Measurements from ENCODE around the gene CHCHD3. TPM values are rescaled to one million over a fixed set of nuclear protein-coding genes. Genes with fewer than 3 reads are reported as not detected.

CHCHD3 gene
- total RNA-seq, 1 donor from 2014 or later, result 75.5 TPM

GRCh38 chr7:132815696-132816311 is 266.1 kb downstream of the CHCHD3 start:
- peak; percentile 57 for DNase-seq (ENCODE audit: low read depth)
- no peak overlapping the region for H3K4me3 ChIP-seq (ENCODE audit: low read depth, low read length)
- TF ChIP-seq CTCF (conservative IDR thresholded peaks at IDR 0.05; ENCODE audit: low read depth, low read length), result no peak

GRCh38 chr7:132815130-132815529 is 266.8 kb downstream of the CHCHD3 start:
- no peak overlapping the region for H3K4me3 ChIP-seq (ENCODE audit: low read depth, low read length)
- no peak for DNase-seq (ENCODE audit: low read depth)
- TF ChIP-seq CTCF (conservative IDR thresholded peaks at IDR 0.05; ENCODE audit: low read depth, low read length), result no peak

GRCh38 chr7:132810561-132810960 is 271.3 kb downstream of the CHCHD3 start:
- H3K4me3 ChIP-seq (ENCODE audit: low read depth, low read length), result no peak overlapping the region
- no peak for TF ChIP-seq CTCF (conservative IDR thresholded peaks at IDR 0.05; ENCODE audit: low read depth, low read length)
- DNase-seq (ENCODE audit: low read depth), result no peak

GRCh38 chr7:132806834-132807233 is 275.1 kb downstream of the CHCHD3 start:
- no peak for TF ChIP-seq CTCF (conservative IDR thresholded peaks at IDR 0.05; ENCODE audit: low read depth, low read length)
- H3K4me3 ChIP-seq (ENCODE audit: low read depth, low read length), result no peak overlapping the region
- DNase-seq (ENCODE audit: low read depth), result no peak

- no peak for DNase-seq (ENCODE audit: low read depth)
- TF ChIP-seq CTCF (conservative IDR thresholded peaks at IDR 0.05; ENCODE audit: low read depth, low read length), result no peak
- H3K4me3 ChIP-seq (ENCODE audit: low read depth, low read length), result no peak overlapping the region
Observed at GRCh38 chr7:132805766-132806165, 276.1 kb downstream of the CHCHD3 start.

- no peak overlapping the region for H3K4me3 ChIP-seq (ENCODE audit: low read depth, low read length)
- TF ChIP-seq CTCF (conservative IDR thresholded peaks at IDR 0.05; ENCODE audit: low read depth, low read length), result no peak
- no peak for DNase-seq (ENCODE audit: low read depth)
Observed at GRCh38 chr7:132804849-132805485, 276.9 kb downstream of the CHCHD3 start.

GRCh38 chr7:132800522-132800921 is 281.4 kb downstream of the CHCHD3 start:
- H3K4me3 ChIP-seq (ENCODE audit: low read depth, low read length), result no peak overlapping the region
- DNase-seq (ENCODE audit: low read depth), result no peak
- TF ChIP-seq CTCF (conservative IDR thresholded peaks at IDR 0.05; ENCODE audit: low read depth, low read length), result no peak
